Fibroblast of pulmonary artery (primary cell): ENCODE measurements around the gene PLTP.

Experiments used
- DNase-seq: peaks from one replicate; pipeline ENCODE4 v3.0.0-alpha.2; 2010; ENCODE audit warnings: low read depth
- H3K4me3 ChIP-seq: replicated peaks from 2 replicates; pipeline ENCODE4 v1.5.1; 2011; ENCODE audit warnings: low read depth, mild to moderate bottlenecking, control low read depth, low read length, moderate library complexity
- CTCF ChIP-seq: IDR thresholded peaks from 2 replicates; pipeline ENCODE4 v1.5.1; 2011; ENCODE audit warnings: mild to moderate bottlenecking, control low read depth, low read length, inconsistent platforms; ENCODE audit errors: missing control alignments

PLTP gene

DNA sequence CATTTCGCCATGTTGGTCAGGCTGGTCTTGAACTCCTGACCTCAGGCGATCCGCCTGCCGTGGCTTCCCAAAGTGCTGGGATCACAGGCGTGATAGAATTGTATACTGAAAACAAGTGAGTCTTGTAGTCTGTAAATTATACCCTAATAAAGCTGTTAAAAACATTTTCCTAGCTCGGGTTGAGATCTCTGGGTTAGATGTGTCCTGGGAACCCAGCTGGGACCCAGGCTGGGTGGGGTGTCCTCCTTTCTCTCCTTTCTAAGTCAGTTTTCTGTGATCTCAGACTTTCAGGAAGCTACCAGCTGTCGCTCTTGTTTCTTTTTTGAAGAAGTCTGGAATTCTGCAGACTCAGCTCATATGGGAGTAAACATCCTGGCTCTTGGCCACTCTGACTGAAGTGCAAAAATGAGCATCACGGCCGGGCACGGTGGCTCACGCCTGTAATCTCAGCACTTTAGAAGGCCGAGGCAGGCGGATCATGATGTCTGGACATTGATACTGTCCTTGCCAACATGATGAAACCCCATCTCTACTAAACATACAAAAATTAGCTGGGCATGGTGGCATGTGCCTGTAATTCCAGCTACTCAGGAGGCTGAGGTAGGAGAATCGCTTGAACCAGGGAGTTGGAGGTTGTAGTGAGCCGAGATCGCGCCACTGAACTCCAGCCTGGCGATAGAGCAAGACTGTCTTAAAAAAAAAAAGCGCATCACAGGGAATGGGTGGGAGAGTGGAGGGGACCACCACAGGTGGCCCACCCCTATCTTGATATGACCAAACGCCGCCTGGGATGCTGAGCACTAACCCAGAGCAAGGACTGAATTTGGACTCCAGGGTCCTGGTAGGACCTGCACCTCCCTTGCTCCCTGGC, 12.7 kb upstream of the PLTP start:
- no peak for TF ChIP-seq CTCF
- peak; percentile 64 for DNase-seq
- no peak overlapping the region for H3K4me3 ChIP-seq

GRCh38 chr20:45921337-45922189, 9.6 kb upstream of the PLTP start:
- TF ChIP-seq CTCF = no peak
- DNase-seq = no peak
- no peak overlapping the region for H3K4me3 ChIP-seq

GRCh38 chr20:45920462-45921336, 8.7 kb upstream of the PLTP start:
- no peak for DNase-seq
- no peak overlapping the region for H3K4me3 ChIP-seq
- no peak for TF ChIP-seq CTCF

- no peak for TF ChIP-seq CTCF
- no peak overlapping the region for H3K4me3 ChIP-seq
- DNase-seq = peak; percentile 93
Observed at GRCh38 chr20:45919542-45920399, 7.8 kb upstream of the PLTP start.

DNA sequence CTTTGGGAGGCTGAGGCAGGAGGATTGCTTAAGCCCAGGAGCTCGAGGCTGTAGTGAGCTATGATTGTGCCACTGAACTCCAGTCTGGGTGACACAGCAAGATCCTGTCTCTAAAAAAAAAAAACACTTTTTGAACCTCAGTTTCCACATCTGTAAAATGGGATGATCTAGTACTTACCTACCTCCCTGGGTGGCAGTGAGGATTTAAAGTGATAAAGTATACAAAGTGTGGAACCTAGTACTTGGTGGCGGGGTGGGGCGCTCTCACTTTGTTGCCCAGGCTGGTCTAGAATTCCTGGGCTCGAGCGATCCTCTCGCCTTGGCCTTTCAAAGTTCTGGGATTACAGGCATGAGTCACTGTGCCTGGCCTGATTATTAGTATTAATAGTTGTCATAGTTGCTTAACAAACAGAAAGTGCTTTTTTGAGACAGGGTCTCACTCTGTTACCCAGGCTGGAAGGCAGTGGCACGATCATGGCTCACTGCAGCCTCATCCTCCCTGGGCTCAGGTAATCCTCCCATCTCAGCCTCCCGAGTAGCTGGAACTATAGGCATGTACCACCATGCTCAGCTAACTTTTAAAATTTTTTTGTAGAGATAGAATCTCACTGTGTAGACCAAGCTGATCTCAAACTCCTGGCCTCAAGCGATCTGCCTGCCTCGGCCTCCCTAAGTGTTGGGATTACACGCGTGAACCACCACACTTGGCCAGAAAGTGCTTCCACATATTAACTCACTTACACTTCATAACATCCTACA, 7.0 kb upstream of the PLTP start:
- no peak for DNase-seq
- no peak for TF ChIP-seq CTCF
- H3K4me3 ChIP-seq = no peak overlapping the region
